ENCODE measurements around the gene RBP5.

Gene RBP5

GRCh38 chr12:7122811-7123769, 5.6 kb downstream of the RBP5 start:
- DNase-seq (ENCODE audit: low read depth) = no peak
- no peak overlapping the region for H3K4me3 ChIP-seq (ENCODE audit: low read length)
- TF ChIP-seq, protein P1, sequence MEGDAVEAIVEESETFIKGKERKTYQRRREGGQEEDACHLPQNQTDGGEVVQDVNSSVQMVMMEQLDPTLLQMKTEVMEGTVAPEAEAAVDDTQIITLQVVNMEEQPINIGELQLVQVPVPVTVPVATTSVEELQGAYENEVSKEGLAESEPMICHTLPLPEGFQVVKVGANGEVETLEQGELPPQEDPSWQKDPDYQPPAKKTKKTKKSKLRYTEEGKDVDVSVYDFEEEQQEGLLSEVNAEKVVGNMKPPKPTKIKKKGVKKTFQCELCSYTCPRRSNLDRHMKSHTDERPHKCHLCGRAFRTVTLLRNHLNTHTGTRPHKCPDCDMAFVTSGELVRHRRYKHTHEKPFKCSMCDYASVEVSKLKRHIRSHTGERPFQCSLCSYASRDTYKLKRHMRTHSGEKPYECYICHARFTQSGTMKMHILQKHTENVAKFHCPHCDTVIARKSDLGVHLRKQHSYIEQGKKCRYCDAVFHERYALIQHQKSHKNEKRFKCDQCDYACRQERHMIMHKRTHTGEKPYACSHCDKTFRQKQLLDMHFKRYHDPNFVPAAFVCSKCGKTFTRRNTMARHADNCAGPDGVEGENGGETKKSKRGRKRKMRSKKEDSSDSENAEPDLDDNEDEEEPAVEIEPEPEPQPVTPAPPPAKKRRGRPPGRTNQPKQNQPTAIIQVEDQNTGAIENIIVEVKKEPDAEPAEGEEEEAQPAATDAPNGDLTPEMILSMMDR (conservative IDR thresholded peaks at IDR 0.05; ENCODE audit: low read length) = no peak

DNA sequence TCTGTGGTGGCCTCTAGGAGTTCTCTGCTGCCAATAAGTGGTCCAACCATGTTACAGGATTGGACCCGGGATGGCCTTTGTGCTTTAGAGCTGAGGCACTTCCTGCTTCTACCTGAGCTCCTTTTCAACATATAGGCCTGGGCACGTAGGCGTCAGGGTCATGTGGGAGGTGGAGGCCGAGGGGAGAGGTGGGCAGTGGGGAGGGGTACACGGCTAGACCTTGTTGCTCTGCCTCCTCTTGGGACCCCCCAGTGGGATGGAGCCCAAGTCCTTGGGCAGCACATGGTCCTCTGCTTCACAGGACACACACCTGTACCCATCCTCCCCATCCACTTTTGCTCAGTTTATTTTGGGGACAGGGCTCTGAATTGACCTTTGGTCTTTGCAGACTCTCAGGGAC, 7.4 kb downstream of the RBP5 start:
- no peak for DNase-seq (ENCODE audit: low read depth)
- H3K4me3 ChIP-seq (ENCODE audit: low read length) = no peak overlapping the region
- TF ChIP-seq, protein P1 (conservative IDR thresholded peaks at IDR 0.05; ENCODE audit: low read length) = no peak

- no peak for DNase-seq (ENCODE audit: low read depth)
- no peak overlapping the region for H3K4me3 ChIP-seq (ENCODE audit: low read length)
- TF ChIP-seq, protein P1 (conservative IDR thresholded peaks at IDR 0.05; ENCODE audit: low read length) = no peak
Measured at GRCh38 chr12:7120166-7120565, 8.5 kb downstream of the RBP5 start.

- no peak for DNase-seq (ENCODE audit: low read depth)
- H3K4me3 ChIP-seq (ENCODE audit: low read length) = no peak overlapping the region
- TF ChIP-seq, protein P1 (conservative IDR thresholded peaks at IDR 0.05; ENCODE audit: low read length) = no peak
Measured at GRCh38 chr12:7118881-7119280, 9.8 kb downstream of the RBP5 start.

DNA sequence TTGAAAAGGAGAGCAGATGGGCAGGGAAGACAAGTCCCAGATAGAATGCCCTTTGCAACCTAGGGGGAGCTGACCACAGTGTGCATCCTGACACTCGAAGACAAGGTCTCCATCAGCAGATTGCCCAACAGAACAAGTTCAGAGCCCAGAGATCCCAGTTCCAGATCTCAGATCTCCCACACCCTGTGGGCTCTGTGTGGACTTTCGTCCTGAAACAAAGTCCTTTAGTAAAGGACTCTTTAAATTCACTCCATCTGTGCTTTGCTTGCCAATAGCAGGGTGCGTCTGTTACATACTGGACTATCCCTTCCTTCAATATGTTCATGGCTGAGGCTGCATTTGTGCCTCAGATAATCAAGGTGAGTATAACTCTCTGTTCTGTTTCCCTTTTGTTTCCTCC, 11.0 kb downstream of the RBP5 start:
- H3K4me3 ChIP-seq (ENCODE audit: low read length) = no peak overlapping the region
- DNase-seq (ENCODE audit: low read depth) = no peak
- TF ChIP-seq, protein P1 (conservative IDR thresholded peaks at IDR 0.05; ENCODE audit: low read length) = no peak

GRCh38 chr12:7116916-7117315, 11.8 kb downstream of the RBP5 start:
- TF ChIP-seq, protein P1 (conservative IDR thresholded peaks at IDR 0.05; ENCODE audit: low read length) = no peak
- no peak overlapping the region for H3K4me3 ChIP-seq (ENCODE audit: low read length)
- DNase-seq (ENCODE audit: low read depth) = no peak

DNA sequence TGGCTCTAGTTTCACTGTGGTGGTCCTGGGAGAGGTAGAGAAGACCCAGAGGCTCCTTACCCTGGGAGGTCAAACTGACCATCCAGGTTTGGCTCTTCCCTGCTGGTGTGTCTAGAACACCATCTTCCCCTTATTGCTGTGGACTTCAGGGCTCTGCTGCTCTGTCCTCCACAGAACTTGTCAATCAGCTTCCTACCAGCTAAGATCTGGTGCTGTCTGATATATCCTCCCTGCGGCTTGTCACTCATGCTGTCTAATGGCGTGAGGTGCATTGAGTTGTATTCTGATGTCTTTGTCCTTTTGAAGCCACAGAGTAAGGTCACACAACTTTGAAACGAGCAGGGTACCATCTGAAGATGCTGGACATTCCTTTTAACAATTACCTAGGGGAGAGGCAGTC, 12.5 kb downstream of the RBP5 start:
- no peak for DNase-seq (ENCODE audit: low read depth)
- H3K4me3 ChIP-seq (ENCODE audit: low read length) = no peak overlapping the region
- TF ChIP-seq, protein P1 (conservative IDR thresholded peaks at IDR 0.05; ENCODE audit: low read length) = no peak
